IMR-90 (cell line): ENCODE results near the gene PARD6G.

Experiments
- CEBPB ChIP-seq: IDR thresholded peaks from 2 replicates; pipeline ENCODE4 v1.6.1; 2012; ENCODE audit warnings: low read depth, low read length, improper control_type of control experiment
- CTCF ChIP-seq: conservative IDR thresholded peaks from 2 replicates; pipeline ENCODE4 v1.5.1; 2012; ENCODE audit warnings: mild to moderate bottlenecking, low read depth, low read length, improper control_type of control experiment
- SMC3 ChIP-seq: fragments of 150-350 bp; IDR thresholded peaks from 2 replicates; pipeline ENCODE4 v1.6.1; 2016; ENCODE audit warnings: low read depth, mild to moderate bottlenecking, antibody characterized with exemption, low read length, moderate library complexity
- TF ChIP-seq, protein P1 (sequence below): fragments of 150-350 bp; IDR thresholded peaks from 2 replicates; pipeline ENCODE4 v1.6.1; 2017; ENCODE audit warnings: mild to moderate bottlenecking, antibody characterized with exemption, low read length, low read depth

DNA sequence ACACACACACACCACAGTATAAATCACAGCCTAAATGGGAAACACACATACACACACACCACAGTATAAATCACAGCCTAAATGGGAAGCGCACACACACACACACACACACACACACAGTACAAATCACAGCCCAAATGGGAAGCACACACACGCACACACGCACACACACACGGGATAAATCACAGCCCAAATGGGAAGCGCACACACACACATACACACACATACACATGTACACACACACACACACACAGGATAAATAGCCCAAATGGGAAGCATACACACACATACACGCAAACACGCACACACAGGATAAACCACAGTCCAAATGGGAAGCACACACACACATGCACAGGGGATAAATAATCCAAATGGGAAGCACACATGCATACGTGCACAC is 70.2 kb downstream of the PARD6G start:
- no peak for TF ChIP-seq CEBPB
- TF ChIP-seq CTCF = no peak
- TF ChIP-seq SMC3 = no peak
- TF ChIP-seq, protein P1, sequence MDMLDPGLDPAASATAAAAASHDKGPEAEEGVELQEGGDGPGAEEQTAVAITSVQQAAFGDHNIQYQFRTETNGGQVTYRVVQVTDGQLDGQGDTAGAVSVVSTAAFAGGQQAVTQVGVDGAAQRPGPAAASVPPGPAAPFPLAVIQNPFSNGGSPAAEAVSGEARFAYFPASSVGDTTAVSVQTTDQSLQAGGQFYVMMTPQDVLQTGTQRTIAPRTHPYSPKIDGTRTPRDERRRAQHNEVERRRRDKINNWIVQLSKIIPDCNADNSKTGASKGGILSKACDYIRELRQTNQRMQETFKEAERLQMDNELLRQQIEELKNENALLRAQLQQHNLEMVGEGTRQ = no peak
